K562 (cell line): ENCODE measurements around the gene CD244. TPM values are rescaled to one million over a fixed set of nuclear protein-coding genes. Genes with fewer than 3 reads are reported as not detected.

Experiments used
- ATAC-seq: fragments of 200-7000 bp; cut with Tn5 transposase; 3 replicates; pipeline ENCODE4 v1.9.1; 2020; ENCODE audit warnings: moderate library complexity
- BruUV-seq: library from RNA; stranded (reverse); fragments of 400-500 nt; replicated peaks from 2 replicates; lab custom pipeline; 2021; lab: Mats Ljungman, UMichigan
- CTCF ChIA-PET: fragments of 300-600 bp; formaldehyde crosslinking; extraction: SDS; loops from one replicate; lab custom pipeline; 2021; ENCODE audit warnings: low intra/inter-chr PET ratio; lab: Yijun Ruan, JAX
- POLR2A ChIA-PET: fragments of 300-600, 350-650 bp; sonication (Branson Sonifier 250); formaldehyde crosslinking; extraction: SDS; loops from one replicate; lab custom pipeline; 2021; ENCODE audit warnings: antibody characterized with exemption, inconsistent platforms; lab: Yijun Ruan, JAX
- DNase-seq, 4 experiments: peaks; one replicate each; pipeline versions ENCODE4 v3.0.0 to v3.0.0-alpha.2; 2011 to 2018; ENCODE audit warnings: low spot score in 3 of 4, mixed read lengths in 3 of 4; ENCODE audit errors: extremely low read depth in 1 of 4
- FAIRE-seq: peaks from 2 replicates; lab custom pipeline; 2011; peaks lifted over from hg19 to GRCh38; lab: Jason Lieb, UNC
- H2AFZ ChIP-seq: 2 replicates; pipeline ENCODE4 v1.6.0; 2011; ENCODE audit warnings: low read depth, low read length, control low read depth, inconsistent platforms
- H3K27ac ChIP-seq: fragments of 200-600 bp; 3 replicates; pipeline ENCODE4 v1.8.0; 2011; ENCODE audit warnings: low read depth, mild to moderate bottlenecking, control low read depth, inconsistent platforms, low read length, moderate library complexity, mixed read lengths; ENCODE audit errors: extremely low read depth
- H3K27me3 ChIP-seq, 2 experiments: fragments of 300-600 bp in 1 of 2; 2 replicates in 1 of 2; 3 replicates in 1 of 2; pipeline versions ENCODE4 v1.6.0 to v1.8.0; 2011; ENCODE audit warnings: inconsistent platforms in 2 of 2, low read length in 2 of 2, mild to moderate bottlenecking in 1 of 2, mixed read lengths in 1 of 2, moderate library complexity in 1 of 2; ENCODE audit not compliant: control insufficient read depth in 2 of 2, insufficient read depth in 2 of 2
- H3K36me3 ChIP-seq: fragments of 300-600 bp; 3 replicates; pipeline ENCODE4 v1.8.0; 2011; ENCODE audit warnings: mild to moderate bottlenecking, low read length, inconsistent platforms; ENCODE audit not compliant: control insufficient read depth, insufficient read depth
- H3K4me1 ChIP-seq, 2 experiments: fragments of 200-600 bp in 1 of 2; replicated peaks in 1 of 2; 2 replicates in 1 of 2; 3 replicates in 1 of 2; pipeline versions ENCODE4 v1.5.1 to v1.8.0; 2011; ENCODE audit warnings: inconsistent platforms in 2 of 2, low read length in 2 of 2, mild to moderate bottlenecking in 1 of 2, mixed read lengths in 1 of 2, moderate library complexity in 1 of 2; ENCODE audit not compliant: control insufficient read depth in 2 of 2, insufficient read depth in 2 of 2
- H3K4me2 ChIP-seq: 2 replicates; pipeline ENCODE4 v1.6.1; 2011; ENCODE audit warnings: low read length, control low read depth, inconsistent platforms, mixed read lengths; ENCODE audit not compliant: insufficient read depth
- H3K4me3 ChIP-seq: fragments of 200-600 bp; sonication (generic), shearing (Covaris generic); 2 replicates; pipeline ENCODE4 v1.5.1; 2016; ENCODE audit warnings: control low read depth, inconsistent platforms
- H3K79me2 ChIP-seq: fragments of 200-600 bp; 3 replicates; pipeline ENCODE4 v1.8.0; 2011; ENCODE audit warnings: low read length, inconsistent platforms; ENCODE audit not compliant: control insufficient read depth, insufficient read depth
- H3K9ac ChIP-seq, 2 experiments: 2 replicates each; pipeline versions ENCODE4 v1.6.0 to v1.6.1; 2011; ENCODE audit warnings: low read depth in 2 of 2, low read length in 2 of 2, control low read depth in 1 of 2, inconsistent platforms in 1 of 2, mild to moderate bottlenecking in 1 of 2, mixed read lengths in 1 of 2; ENCODE audit not compliant: insufficient read depth in 1 of 2
- H3K9me1 ChIP-seq: one replicate; pipeline ENCODE4 v1.6.0; 2011; ENCODE audit warnings: inconsistent platforms, mild to moderate bottlenecking, low read length, moderate library complexity; ENCODE audit not compliant: control insufficient read depth, insufficient read depth
- H3K9me3 ChIP-seq: replicated peaks from 2 replicates; pipeline ENCODE4 v1.5.1; 2011; ENCODE audit warnings: low read depth, low read length, inconsistent platforms; ENCODE audit not compliant: control insufficient read depth, insufficient read depth
- H4K20me1 ChIP-seq: replicated peaks from 2 replicates; pipeline ENCODE4 v1.6.1; 2011; ENCODE audit warnings: low read length, inconsistent platforms, mixed read lengths; ENCODE audit not compliant: control insufficient read depth, insufficient read depth
- DEAF1 ChIP-seq: fragments of 450-650 bp; formaldehyde crosslinking; IDR thresholded peaks from 2 replicates; pipeline ENCODE4 v1.4.0; 2020; ENCODE audit warnings: mild to moderate bottlenecking, moderate library complexity
- GABPB1 ChIP-seq: sonication (generic); formaldehyde crosslinking; IDR thresholded peaks from 2 replicates; pipeline ENCODE4 v1.8.0; 2022; ENCODE audit warnings: mild to moderate bottlenecking, missing genetic modification reagents
- PCBP1 ChIP-seq: fragments of 200-400 bp; formaldehyde crosslinking; IDR thresholded peaks from 2 replicates; pipeline ENCODE4 v1.6.1; 2018; ENCODE audit warnings: mild to moderate bottlenecking, low read depth, low read length; ENCODE audit not compliant: poor library complexity, severe bottlenecking
- POLR2H ChIP-seq: IDR thresholded peaks from 2 replicates; pipeline ENCODE4 v1.6.1; 2016; ENCODE audit warnings: missing genetic modification characterization, low read depth, mild to moderate bottlenecking, control low read depth, missing compliant biosample characterization, moderate library complexity
- RAD21 ChIP-seq, 2 experiments: fragments of 250-450 bp in 1 of 2; fragments of 450-650 bp in 1 of 2; sonication (Bioruptor Pico) in 1 of 2; formaldehyde crosslinking in 1 of 2; IDR thresholded peaks in 1 of 2; conservative IDR thresholded peaks in 1 of 2; 2 replicates each; pipeline versions ENCODE4 v1.4.0 to v1.8.0; 2020 to 2022; ENCODE audit warnings: mild to moderate bottlenecking in 2 of 2, moderate library complexity in 1 of 2
- REST ChIP-seq, 2 experiments: fragments of 450-650 bp; formaldehyde crosslinking in 1 of 2; IDR thresholded peaks; 2 replicates each; pipeline versions ENCODE4 v1.4.0 to v1.6.1; 2014 to 2020; ENCODE audit warnings: mild to moderate bottlenecking in 2 of 2, borderline replicate concordance in 1 of 2, low read depth in 1 of 2
- SMC3 ChIP-seq: conservative IDR thresholded peaks from 2 replicates; pipeline ENCODE4 v1.6.1; 2011; ENCODE audit warnings: low read depth, low read length, improper control_type of control experiment; ENCODE audit not compliant: insufficient read depth
- ZNF384 ChIP-seq: IDR thresholded peaks from 2 replicates; pipeline ENCODE4 v1.6.1; 2012; ENCODE audit warnings: low read depth, low read length, improper control_type of control experiment
- WGBS: fragments of 100-300 bp; shearing (Covaris generic); methylation state at CpG from one replicate; pipeline ENCODE4 v1.1.6; 2016; ENCODE audit warnings: low coverage, mixed read lengths; ENCODE audit not compliant: insufficient coverage; ENCODE audit errors: missing lambda C conversion rate; 5-methylcytosine and 5-hydroxymethylcytosine counted together
- in situ Hi-C: fragments of 300-500 bp; cut with MboI; formaldehyde crosslinking; loops from 4 replicates; pipeline ENCODE4 v1.15.0; 2018; ENCODE audit warnings: inconsistent platforms, mixed read lengths
- intact Hi-C: fragments of 100-400 bp; cut with micrococcal nuclease; formaldehyde crosslinking; loops from 2 replicates; pipeline ENCODE4 v1.14.2; 2022
- polyA plus RNA-seq, 8 experiments: library from polyadenylated mRNA; depleted of rRNA in 4 of 8; stranded (reverse) in 5 of 8; unstranded in 3 of 8; fragments of >200 nt; fragmentation: Nextera tagmentation in 2 of 8; fragmentation: Illumina TruSeq in 1 of 8; extraction: Ambion mirVana in 2 of 8; extraction: Trizol in 1 of 8; gene quantifications; 2 replicates each; pipeline versions ENCODE4 v1.2.1 to v1.2.3, GENCODE V29; 2011 to 2014; ENCODE audit warnings: inconsistent platforms in 1 of 8, missing spikeins in 1 of 8
- total RNA-seq, 7 experiments: library from RNA; depleted of rRNA in 6 of 7; stranded (reverse); fragments of >200 nt in 6 of 7; fragmentation: Illumina TruSeq in 2 of 7; extraction: Trizol in 2 of 7; gene quantifications; 2 replicates each; pipeline versions ENCODE4 v1.2.1 to v1.2.3, GENCODE V29; 2011 to 2021; ENCODE audit warnings: low replicate concordance in 1 of 7

Gene CD244
- total and polyA plus RNA-seq, 9 of the 15 experiments (the other 6 are each of a cell fraction or from before 2014, with no cell fraction given) = not detected

GRCh38 chr1:160834945-160835565 is 27.6 kb downstream of the CD244 start:
- FAIRE-seq (peak; percentile 67), ATAC-seq (peak; percentile 28; the same call in 1 of the 3 replicates)
- BruUV-seq = no TSS peak
- TF ChIP-seq GABPB1 (CRISPR knock-in tag) (no peak), DEAF1 (CRISPR knock-in tag) (peak; percentile 91), ZNF384 (peak; percentile 89), PCBP1 (no peak), RAD21 (CRISPR knock-in tag; conservative IDR thresholded peaks at IDR 0.05 in 1 of 2, IDR thresholded peaks at IDR 0.05 in 1 of 2) (peak; percentile 91 to 92), REST (IDR thresholded peaks at IDR 0.05; ENCODE audit: borderline replicate concordance) (peak; percentile 83; the same call in 1 of the 2 replicates), REST (CRISPR knock-in tag; IDR thresholded peaks at IDR 0.05; ENCODE audit: low read depth) (no peak), POLR2H (tag) (no peak), SMC3 (peak; percentile 61)

More at GRCh38 chr1:160834945-160835565, 27.6 kb downstream of the CD244 start:
- WGBS = 0% methylated on average over 3 of the region's 3 CpGs
- Histone ChIP-seq H3K9me1 (no peaks in the 10 kb centered on the region), H3K4me1 (0 out of 5 replicates have a peak, but pooled peaks cover 0 to 3% of the 10 kb centered on the region in 2 experiments), H3K36me3 (no peaks in the 10 kb centered on the region), H3K4me2 (no peak overlapping the region), H3K79me2 (no peaks in the 10 kb centered on the region), H3K9ac (no peak overlapping the region), H3K9me3 (no peaks in the 10 kb centered on the region), H3K27me3 (peaks cover 2 to 23% of the 10 kb centered on the region in 2 experiments; a peak in 2 of 5 replicates), H2AFZ (no peak overlapping the region), H3K4me3 (no peak overlapping the region), H4K20me1 (no peaks in the 10 kb centered on the region), H3K27ac (no peak overlapping the region)
- intact Hi-C loops = loop anchor here (1.0 to 10.0 kb wide), 4 partner anchors 116 to 340 kb away; partner anchors contain the start of genes B4GALT3 and KLHDC9
- CTCF ChIA-PET = interaction anchor here (0.6 to 2.3 kb wide), 9 partner anchors 15 to 539 kb away, joined by 3 to 18 read pairs (median 3); partner anchors contain the start of gene ITLN2
- peak; percentile 38 to 58 (median 42) for DNase-seq
- POLR2A ChIA-PET = interaction anchor here (0.6 to 0.7 kb wide), 3 partner anchors 11 to 475 kb away, joined by 3 to 4 read pairs (median 4); no protein-coding TSS in a partner anchor
- in situ Hi-C loops = loop anchor here (5.0 to 25.0 kb wide), 2 partner anchors 117 to 252 kb away; partner anchors contain the start of genes ITLN2, KLHDC9 and NECTIN4
